Activated CD8-positive, alpha-beta memory T cell treated with anti-CD3 and anti-CD28 coated beads for 36 hours (primary cell): ENCODE data around the gene TOMM40. TPM values are rescaled to one million over a fixed set of nuclear protein-coding genes. Genes with fewer than 3 reads are reported as not detected.
"Not testable (repeated sequence)": the region's sequence is repeated elsewhere in the genome, so short reads cannot be mapped to it uniquely, and the experiment has no call there.

Source experiments
- CTCF ChIA-PET: fragments of 350-600 bp; sonication (Branson Sonifier 250); formaldehyde crosslinking; loops from one replicate; lab custom pipeline; 2021; ENCODE audit warnings: antibody characterized with exemption; lab: Charles Lee
- POLR2A ChIA-PET: fragments of 350-600 bp; sonication (Branson Sonifier 250); formaldehyde crosslinking; loops from one replicate; lab custom pipeline; 2021; ENCODE audit warnings: antibody characterized with exemption; lab: Charles Lee
- total RNA-seq, 2 experiments: library from RNA; stranded (reverse); gene quantifications; one replicate each; pipeline ENCODE4 v1.2.3, GENCODE V29; 2021

The TOMM40 gene
- total RNA-seq, 2 experiments from 2014 or later: 215 to 223 TPM

DNA sequence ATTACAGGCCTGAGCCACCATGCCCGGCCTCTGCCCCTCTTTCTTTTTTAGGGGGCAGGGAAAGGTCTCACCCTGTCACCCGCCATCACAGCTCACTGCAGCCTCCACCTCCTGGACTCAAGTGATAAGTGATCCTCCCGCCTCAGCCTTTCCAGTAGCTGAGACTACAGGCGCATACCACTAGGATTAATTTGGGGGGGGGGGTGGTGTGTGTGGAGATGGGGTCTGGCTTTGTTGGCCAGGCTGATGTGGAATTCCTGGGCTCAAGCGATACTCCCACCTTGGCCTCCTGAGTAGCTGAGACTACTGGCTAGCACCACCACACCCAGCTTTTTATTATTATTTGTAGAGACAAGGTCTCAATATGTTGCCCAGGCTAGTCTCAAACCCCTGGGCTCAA is 18.7 kb downstream of the TOMM40 start:
- CTCF ChIA-PET: interaction anchor here (0.6 kb wide), 1 partner anchor 71 kb away, joined by 4 read pairs; no protein-coding TSS in a partner anchor
- POLR2A ChIA-PET: no interaction called here

GRCh38 chr19:44911896-44912295 is 20.8 kb downstream of the TOMM40 start:
- POLR2A ChIA-PET: not testable (repeated sequence)
- CTCF ChIA-PET: interaction anchor here (1.4 kb wide), 1 partner anchor 10 kb away, joined by 5 read pairs; no protein-coding TSS in a partner anchor

- POLR2A ChIA-PET: no interaction called here
- CTCF ChIA-PET: interaction anchor here (1.5 kb wide), 1 partner anchor 9 kb away, joined by 7 read pairs; no protein-coding TSS in a partner anchor
These were observed 21.8 kb downstream of the TOMM40 start for GRCh38 chr19:44912854-44913253.

DNA sequence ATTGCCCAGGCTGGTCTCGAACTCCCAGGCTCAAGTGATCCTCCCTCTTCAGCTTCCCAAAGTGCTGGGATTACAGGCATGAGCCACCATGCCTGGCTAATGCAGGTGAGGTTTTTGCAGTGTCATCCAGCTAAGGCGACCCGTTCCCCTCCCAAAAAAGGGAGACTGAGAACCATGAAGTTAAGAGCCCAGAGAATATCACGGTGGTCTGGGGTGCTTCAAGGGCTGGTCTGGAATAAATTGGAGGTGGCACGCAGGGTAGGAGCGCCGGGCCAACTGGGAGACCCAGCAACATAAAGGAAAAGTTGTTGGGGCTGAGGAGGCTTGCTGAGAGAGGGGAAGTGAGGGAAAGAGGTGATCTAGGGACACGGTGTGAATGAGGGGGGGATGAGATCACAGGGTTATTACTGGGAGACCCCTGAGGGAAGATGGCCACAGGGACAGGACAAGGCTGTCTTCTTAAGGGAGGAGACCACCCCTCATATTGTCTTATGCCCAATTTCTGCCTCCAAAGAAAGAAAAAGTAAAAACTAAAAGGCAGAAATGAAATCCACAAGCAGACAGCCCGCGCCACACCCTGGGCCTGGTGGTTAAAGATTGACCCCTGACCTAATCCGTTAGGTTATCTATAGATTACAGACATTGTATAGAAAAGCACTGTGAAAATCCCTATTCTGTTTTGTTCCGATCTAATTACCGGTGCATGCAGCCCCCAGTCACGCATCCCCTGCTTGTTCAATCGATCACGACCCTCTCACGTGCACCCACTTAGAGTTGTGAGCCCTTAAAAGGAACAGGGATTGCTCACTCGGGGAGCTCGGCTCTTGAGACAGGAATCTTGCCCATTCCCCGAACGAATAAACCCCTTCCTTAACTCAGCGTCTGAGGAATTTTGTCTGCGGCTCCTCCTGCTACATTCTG is 22.7 kb downstream of the TOMM40 start:
- POLR2A ChIA-PET: not testable (repeated sequence)
- CTCF ChIA-PET: interaction anchor here (1.5 kb wide), 1 partner anchor 10 kb away, joined by 7 read pairs; no protein-coding TSS in a partner anchor

DNA sequence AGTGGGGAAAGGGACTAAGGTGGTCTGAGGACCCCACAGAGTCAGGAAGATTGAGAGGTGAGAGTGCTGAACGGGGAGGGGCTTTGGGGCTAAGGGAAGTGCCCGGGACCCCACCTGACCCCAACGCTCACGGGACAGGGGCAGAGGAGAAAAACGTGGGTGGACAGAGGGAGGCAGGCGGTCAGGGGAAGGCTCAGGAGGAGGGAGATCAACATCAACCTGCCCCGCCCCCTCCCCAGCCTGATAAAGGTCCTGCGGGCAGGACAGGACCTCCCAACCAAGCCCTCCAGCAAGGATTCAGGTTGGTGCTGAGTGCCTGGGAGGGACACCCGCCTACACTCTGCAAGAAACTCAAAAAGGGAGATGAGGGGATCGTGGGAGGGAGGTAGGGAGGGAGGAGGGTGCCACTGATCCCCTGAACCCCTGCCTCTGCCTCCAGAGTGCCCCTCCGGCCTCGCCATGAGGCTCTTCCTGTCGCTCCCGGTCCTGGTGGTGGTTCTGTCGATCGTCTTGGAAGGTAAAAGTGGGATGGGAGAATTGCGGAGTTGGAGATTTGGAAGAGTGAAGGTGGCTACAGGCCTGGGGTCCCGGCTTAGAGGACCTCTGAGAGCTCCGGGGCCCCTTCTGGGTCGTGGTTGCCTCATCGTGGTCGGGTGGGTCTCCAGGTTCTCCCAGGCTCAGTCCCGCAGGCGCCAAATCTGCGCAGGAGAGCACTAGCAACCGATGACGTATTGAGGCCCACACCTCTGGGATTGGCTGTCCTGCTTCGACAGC is 23.6 kb downstream of the TOMM40 start, which contains the start of gene APOC1:
TSS of gene APOC1 (plus strand) at position 176 of the 774 bp plus-strand sequence. CDS start at position 460, 284 bp downstream.
- CTCF ChIA-PET: interaction anchor here (0.7 kb wide), 1 partner anchor 68 kb away, joined by 3 read pairs; no protein-coding TSS in a partner anchor
- POLR2A ChIA-PET: not testable (repeated sequence)

DNA sequence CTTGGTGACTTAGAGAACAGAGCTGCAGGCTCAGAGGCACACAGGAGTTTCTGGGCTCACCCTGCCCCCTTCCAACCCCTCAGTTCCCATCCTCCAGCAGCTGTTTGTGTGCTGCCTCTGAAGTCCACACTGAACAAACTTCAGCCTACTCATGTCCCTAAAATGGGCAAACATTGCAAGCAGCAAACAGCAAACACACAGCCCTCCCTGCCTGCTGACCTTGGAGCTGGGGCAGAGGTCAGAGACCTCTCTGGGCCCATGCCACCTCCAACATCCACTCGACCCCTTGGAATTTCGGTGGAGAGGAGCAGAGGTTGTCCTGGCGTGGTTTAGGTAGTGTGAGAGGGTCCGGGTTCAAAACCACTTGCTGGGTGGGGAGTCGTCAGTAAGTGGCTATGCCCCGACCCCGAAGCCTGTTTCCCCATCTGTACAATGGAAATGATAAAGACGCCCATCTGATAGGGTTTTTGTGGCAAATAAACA is 33.2 kb downstream of the TOMM40 start:
- ChIA-PET POLR2A (no interaction called here), CTCF (no interaction called here)

DNA sequence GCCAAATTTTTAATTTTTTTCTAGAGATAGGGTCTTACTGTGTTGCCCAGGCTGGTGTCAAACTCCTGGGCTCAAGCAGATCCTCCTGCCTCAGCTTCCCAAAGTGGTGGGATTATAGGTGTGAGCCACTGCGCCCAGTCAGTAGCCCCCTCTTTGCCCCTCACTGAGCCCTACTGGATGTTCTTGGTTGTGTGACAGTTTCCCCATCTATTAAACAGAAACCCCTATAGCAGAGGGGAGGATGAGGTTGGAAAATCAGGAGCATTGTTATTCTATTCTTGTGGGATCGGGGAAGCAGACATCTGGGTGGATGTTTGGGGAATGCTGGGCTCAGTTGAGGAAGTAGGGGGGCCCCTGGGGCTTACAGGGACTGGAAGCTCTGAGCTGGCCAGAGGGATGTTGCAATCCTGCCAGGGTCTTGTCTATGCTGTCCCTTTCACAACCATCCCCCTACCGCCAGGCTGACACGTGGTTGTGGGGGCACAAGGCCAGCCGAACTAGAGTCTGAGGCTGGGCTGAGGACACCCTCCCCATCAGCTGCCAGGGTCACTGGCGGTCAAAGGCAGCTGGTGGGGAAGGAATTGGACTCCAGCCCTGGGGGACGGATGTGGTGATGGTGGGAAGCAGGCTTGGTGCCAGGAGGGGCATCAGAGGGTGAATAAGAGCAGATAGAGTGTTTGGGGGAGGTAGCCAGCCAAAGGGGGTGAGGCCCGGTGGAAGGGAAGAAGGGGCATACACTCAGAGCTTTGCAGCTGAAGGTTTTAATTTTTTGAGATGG is 34.2 kb downstream of the TOMM40 start:
- POLR2A ChIA-PET: no interaction called here
- CTCF ChIA-PET: no interaction called here

DNA sequence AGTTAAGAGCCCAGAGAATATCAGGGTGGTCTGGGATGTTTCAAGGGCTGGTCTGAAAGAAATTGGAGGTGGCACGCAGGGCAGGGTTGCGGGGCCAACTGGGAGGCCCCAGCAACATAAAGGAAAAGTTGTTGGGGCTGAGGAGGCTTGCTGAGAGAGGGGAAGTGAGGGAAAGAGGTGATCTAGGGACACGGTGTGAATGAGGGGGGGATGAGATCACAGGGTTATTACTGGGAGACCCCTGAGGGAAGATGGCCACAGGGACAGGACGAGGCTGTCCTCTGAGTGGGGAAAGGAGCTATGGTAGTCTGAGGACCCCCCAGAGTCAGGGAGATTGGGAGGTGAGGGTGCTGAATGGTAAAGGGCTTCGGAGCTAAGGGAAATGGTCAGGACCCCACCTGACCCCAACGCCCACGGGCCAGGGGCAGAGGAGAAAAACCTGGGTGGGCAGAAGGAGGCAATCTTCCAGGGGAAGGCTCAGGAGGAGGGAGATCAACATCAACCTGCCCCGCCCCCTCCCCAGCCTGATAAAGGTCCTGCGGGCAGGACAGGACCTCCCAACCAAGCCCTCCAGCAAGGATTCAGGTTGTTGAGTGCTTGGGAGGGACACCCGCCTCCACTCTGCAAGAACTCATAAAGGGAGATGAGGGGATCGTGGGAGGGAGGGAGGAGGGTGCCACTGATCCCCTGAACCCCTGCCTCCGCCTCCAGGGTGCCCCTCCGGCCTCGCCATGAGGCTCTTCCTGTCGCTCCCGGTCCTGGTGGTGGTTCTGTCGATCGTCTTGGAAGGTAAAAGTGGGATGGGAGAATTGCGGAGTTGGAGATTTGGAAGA is 35.4 kb downstream of the TOMM40 start:
- POLR2A ChIA-PET, CTCF ChIA-PET: not testable (repeated sequence)

DNA sequence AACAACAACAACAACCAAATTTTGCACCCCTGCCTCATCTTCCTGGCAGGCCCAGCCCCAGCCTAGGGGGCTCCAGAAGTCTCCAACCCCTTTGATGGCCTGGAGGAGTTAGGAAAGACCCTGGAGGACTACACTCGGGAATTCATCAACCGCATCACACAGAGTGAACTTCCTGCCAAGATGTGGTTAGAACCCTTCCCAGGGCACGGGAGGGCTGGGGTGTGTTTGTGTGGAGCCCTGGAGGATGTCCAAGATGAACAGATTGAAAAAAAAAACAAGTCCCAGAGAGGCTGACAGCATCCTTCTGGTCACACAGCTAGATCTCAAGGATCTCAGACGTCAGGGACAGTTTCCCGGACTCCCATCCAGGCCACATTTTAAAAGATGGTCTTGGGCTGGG is 36.7 kb downstream of the TOMM40 start:
- CTCF ChIA-PET: no interaction called here

DNA sequence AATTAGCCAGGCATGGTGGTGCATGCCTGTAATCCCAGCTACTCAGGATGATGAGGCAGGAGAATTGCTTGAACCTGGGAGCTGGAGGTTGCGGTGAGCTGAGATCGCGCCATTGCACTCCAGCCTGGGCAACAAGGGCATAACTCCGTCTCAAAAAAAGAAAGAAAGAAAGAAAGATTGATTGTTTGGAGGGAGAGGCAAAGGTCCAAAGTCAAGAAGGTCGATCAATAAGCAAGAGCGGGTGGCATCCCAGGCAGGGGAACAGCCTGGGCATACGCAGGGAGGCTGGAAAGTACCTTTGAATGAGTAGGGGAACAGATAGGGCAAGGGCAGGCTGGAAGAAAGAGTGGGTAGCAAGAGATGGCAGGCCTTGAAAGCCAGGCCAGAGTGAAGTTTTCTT is 39.0 kb downstream of the TOMM40 start:
- CTCF ChIA-PET: no interaction called here
- POLR2A ChIA-PET: no interaction called here

More for the DNA sequence above, 36.7 kb downstream of the TOMM40 start:
- POLR2A ChIA-PET: no interaction called here

DNA sequence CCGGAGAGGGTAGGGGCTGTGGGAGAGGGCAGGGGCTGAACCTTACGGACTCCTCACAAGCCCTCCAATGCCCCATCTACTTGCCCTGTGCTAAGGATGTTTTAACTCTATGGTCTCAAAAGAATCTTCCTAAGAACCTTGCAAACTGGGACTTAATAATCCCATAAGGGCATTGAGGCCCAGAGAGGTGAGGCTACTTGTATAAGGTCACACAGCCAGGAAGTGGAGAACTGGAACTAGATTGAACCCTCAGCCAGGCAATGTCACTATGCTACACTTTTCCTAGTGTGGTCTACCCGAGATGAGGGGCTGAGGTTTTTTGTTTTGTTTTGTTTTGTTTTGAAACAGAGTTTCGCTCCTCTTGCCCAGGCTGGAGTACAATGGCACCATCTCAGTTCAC is 40.5 kb downstream of the TOMM40 start:
- CTCF ChIA-PET: no interaction called here

DNA sequence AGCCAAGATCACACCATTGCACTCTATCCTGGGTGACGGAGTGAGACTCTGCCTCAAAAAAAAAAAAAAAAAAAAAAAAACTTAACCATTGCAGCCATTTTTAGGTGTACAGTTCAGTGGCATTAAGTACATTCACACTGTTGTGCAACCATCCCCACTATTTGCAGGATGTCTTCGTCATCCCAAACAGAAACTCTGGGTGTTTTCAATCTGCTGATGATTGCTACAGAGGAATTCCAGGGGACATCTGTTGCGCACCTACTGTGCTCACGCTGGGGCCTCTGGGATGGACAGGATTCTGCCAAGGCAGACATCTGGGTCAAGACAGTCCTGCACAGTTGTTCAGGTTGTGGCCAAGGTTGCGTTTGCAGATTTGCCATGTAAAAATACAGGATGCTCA is 48.6 kb downstream of the TOMM40 start:
- CTCF ChIA-PET: no interaction called here

More for the DNA sequence above, 40.5 kb downstream of the TOMM40 start:
- POLR2A ChIA-PET: no interaction called here

DNA sequence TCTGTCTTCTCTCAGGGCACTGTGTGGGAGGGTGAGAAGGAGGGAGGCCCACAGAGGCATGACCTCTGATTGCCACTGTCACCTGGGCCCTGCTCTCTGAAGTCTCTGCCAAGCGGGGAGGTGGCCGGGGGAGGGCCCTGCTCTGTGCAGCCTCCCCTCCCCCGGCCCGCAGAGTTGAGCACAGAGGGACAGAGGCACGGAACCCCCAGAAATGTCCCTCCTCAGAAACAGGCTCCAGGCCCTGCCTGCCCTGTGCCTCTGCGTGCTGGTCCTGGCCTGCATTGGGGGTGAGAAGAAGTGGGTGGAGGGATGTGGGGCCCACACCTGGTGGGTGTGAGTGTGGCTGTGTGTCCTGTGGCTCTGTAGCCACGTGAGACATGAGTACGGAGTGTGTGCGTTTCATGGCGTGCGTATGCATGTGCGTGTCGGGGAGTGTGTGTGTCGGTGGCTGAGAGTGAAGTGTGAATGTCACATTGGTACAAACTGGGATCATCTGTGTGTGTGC is 51.1 kb downstream of the TOMM40 start, which contains the start of gene APOC4:
TSS of gene APOC4 (plus strand) at position 171 of the 505 bp plus-strand sequence. CDS start at position 212, 41 bp downstream.
- CTCF ChIA-PET: no interaction called here
- POLR2A ChIA-PET: no interaction called here

More for the DNA sequence above, 48.6 kb downstream of the TOMM40 start:
- POLR2A ChIA-PET: no interaction called here

GRCh38 chr19:44943801-44944249 is 52.8 kb downstream of the TOMM40 start:
- POLR2A ChIA-PET: no interaction called here

GRCh38 chr19:44947041-44947581 is 56.1 kb downstream of the TOMM40 start:
- CTCF ChIA-PET: no interaction called here
- POLR2A ChIA-PET: no interaction called here

More at GRCh38 chr19:44943801-44944249, 52.8 kb downstream of the TOMM40 start:
- CTCF ChIA-PET: no interaction called here

DNA sequence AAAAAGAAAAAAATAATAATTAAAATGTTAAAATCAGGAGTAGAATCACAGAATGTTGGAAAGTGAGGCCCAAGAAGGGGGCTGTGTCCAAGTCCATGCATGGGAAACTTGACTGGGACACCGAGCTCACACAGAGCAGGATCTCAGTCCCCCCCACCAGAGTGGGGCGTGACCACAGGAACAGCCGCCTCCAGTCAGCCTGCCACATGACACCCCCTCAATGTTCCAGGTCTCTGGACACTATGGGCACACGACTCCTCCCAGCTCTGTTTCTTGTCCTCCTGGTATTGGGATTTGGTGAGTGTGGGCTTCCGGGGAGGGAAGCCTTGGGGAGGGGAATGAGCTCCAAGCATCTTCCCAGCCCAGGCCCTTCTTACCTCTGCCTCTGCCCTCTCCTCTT is 57.2 kb downstream of the TOMM40 start:
- ChIA-PET POLR2A (no interaction called here), CTCF (interaction anchor here (0.6 kb wide), 1 partner anchor 108 kb away, joined by 6 read pairs; no protein-coding TSS in a partner anchor)

DNA sequence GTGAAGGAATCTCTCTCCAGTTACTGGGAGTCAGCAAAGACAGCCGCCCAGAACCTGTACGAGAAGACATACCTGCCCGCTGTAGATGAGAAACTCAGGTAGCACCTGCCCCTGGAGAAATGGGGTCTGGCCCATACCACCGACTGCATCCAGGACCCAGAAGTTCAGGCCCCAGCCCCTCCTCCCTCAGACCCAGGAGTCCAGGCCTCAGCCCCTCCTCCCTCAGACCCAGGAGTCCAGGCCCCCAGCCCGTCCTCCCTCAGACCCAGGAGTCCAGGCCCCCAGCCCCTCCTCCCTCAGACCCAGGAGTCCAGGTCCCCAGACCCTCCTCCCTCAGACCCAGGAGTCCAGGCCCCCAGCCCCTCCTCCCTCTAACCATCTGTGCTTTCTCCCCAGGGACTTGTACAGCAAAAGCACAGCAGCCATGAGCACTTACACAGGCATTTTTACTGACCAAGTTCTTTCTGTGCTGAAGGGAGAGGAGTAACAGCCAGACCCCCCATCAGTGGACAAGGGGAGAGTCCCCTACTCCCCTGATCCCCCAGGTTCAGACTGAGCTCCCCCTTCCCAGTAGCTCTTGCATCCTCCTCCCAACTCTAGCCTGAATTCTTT is 57.8 kb downstream of the TOMM40 start:
- ChIA-PET POLR2A (no interaction called here), CTCF (no interaction called here)
